ENCODE measurements around the gene MCF2L2. TPM values are rescaled to one million over a fixed set of nuclear protein-coding genes. Genes with fewer than 3 reads are reported as not detected.

The MCF2L2 gene
- total and polyA plus RNA-seq, 2 of the 13 experiments (the other 11 are each of a cell fraction or from before 2014, with no cell fraction given): not detected

- H3K4me3 ChIP-seq (replicated peaks in 1 of 3; ENCODE audit: insufficient read depth in 1 of 3, low read depth in 2 of 3, low read length in 3 of 3): no peak overlapping the region
- H3K27ac ChIP-seq (ENCODE audit: extremely low read length, insufficient read depth, low read length): no peak overlapping the region
- no peak overlapping the region for H3K4me2 ChIP-seq (ENCODE audit: low read depth, low read length)
- in situ Hi-C loops (cut with HindIII; ENCODE audit: extremely low pct_ligation_motif_present, low pct_unique_long_range_greater_than_20kb): no loop called here
- no peak for DNase-seq (ENCODE audit: low spot score)
- H3K9ac ChIP-seq (ENCODE audit: insufficient read depth, low read depth, low read length): no peak overlapping the region
- no peak overlapping the region for H2AFZ ChIP-seq (ENCODE audit: low read length)
- intact Hi-C loops (cut with micrococcal nuclease; ENCODE audit: unreplicated experiment): no loop called here
- peaks cover 0 to 13% of the 10 kb centered on the region in 2 experiments; a peak in 4 of 5 replicates for H3K27me3 ChIP-seq (ENCODE audit: control insufficient read depth in 1 of 2, insufficient read depth in 2 of 2, low read length in 2 of 2)
- CTCF ChIA-PET (ENCODE audit: low intra/inter-chr PET ratio, low total read pairs): no interaction called here
- 5% methylated on average over 5 of the region's 5 CpGs for WGBS (ENCODE audit: low lambda C conversion rate)
- H3K9me3 ChIP-seq (ENCODE audit: low read length): no peaks in the 10 kb centered on the region
- POLR2A ChIA-PET: interaction anchor here (1.1 kb wide), 1 partner anchor 12 kb away, joined by 3 read pairs; no protein-coding TSS in a partner anchor
- H3K79me2 ChIP-seq (ENCODE audit: insufficient read depth, low read length): no peaks in the 10 kb centered on the region
- no peak for TF ChIP-seq ZBTB44 (CRISPR knock-in tag; IDR thresholded peaks at IDR 0.05)
- no peak for TF ChIP-seq ZNF547 (CRISPR knock-in tag; IDR thresholded peaks at IDR 0.05)
- TF ChIP-seq MEF2D (CRISPR knock-in tag; IDR thresholded peaks at IDR 0.05): no peak
- TF ChIP-seq RBAK (CRISPR knock-in tag; IDR thresholded peaks at IDR 0.05): no peak
- no peak for TF ChIP-seq ZBTB1 (CRISPR knock-in tag; IDR thresholded peaks at IDR 0.05; ENCODE audit: borderline replicate concordance)
- TF ChIP-seq ATM (IDR thresholded peaks at IDR 0.05; ENCODE audit: borderline replicate concordance): no peak
- TF ChIP-seq CCDC6 (CRISPR knock-in tag; IDR thresholded peaks at IDR 0.05): no peak
- TF ChIP-seq ZNF784 (CRISPR knock-in tag; IDR thresholded peaks at IDR 0.05; ENCODE audit: borderline replicate concordance): no peak
- TF ChIP-seq ZNF20 (CRISPR knock-in tag; IDR thresholded peaks at IDR 0.05): no peak
- TF ChIP-seq MTA3 (CRISPR knock-in tag; IDR thresholded peaks at IDR 0.05): no peak
- TF ChIP-seq MIXL1 (CRISPR knock-in tag; IDR thresholded peaks at IDR 0.05): no peak
- no peak for TF ChIP-seq CEBPG (CRISPR knock-in tag; IDR thresholded peaks at IDR 0.05)
- H4K20me1 ChIP-seq (ENCODE audit: insufficient read depth, low read length): no peaks in the 10 kb centered on the region
- no TSS peak for BruUV-seq (replicated peaks)
- no peaks in the 10 kb centered on the region for H3K36me3 ChIP-seq (replicated peaks in 1 of 2; ENCODE audit: control insufficient read depth in 1 of 2, insufficient read depth in 2 of 2, low read length in 2 of 2)
- no peak for ATAC-seq
- no peak for FAIRE-seq
- H3K4me1 ChIP-seq (ENCODE audit: insufficient read depth, low read length): no peaks in the 10 kb centered on the region
Observed at GRCh38 chr3:183410280-183410679, 18.1 kb downstream of the MCF2L2 start.

All from HepG2 (cell line).